Fibroblast of skin of back (primary cell): ENCODE measurements around the gene CLDN14.
A peak's percentile ranks its signal among the peaks of the same experiment; 100 is the strongest.
"Not testable (repeated sequence)": the region's sequence is repeated elsewhere in the genome, so short reads cannot be mapped to it uniquely, and the experiment has no call there.

Experiments used
- DNase-seq: peaks from one replicate; pipeline ENCODE4 v3.0.0-alpha.2; 2013

Gene CLDN14

GRCh38 chr21:36499578-36500471 lies 19.9 kb upstream of the CLDN14 start:
- DNase-seq: peak; percentile 67

GRCh38 chr21:36494557-36494956 lies 14.6 kb upstream of the CLDN14 start:
- no peak for DNase-seq

GRCh38 chr21:36491209-36491910 lies 11.4 kb upstream of the CLDN14 start:
- DNase-seq: peak; percentile 78

- no peak for DNase-seq
These were observed 9.8 kb upstream of the CLDN14 start for GRCh38 chr21:36489776-36490165.

- DNase-seq: no peak
These were observed 9.3 kb upstream of the CLDN14 start for GRCh38 chr21:36489103-36489775.

GRCh38 chr21:36487641-36488307 lies 7.9 kb upstream of the CLDN14 start:
- no peak for DNase-seq

GRCh38 chr21:36486246-36486645 lies 6.3 kb upstream of the CLDN14 start:
- DNase-seq: no peak

- DNase-seq: no peak
These were observed 5.6 kb upstream of the CLDN14 start for GRCh38 chr21:36485476-36485875.

- no peak for DNase-seq
These were observed 3.2 kb upstream of the CLDN14 start for GRCh38 chr21:36483095-36483494.

GRCh38 chr21:36482673-36483072 lies 2.8 kb upstream of the CLDN14 start:
- no peak for DNase-seq

- DNase-seq: no peak
These were observed 2.3 kb upstream of the CLDN14 start for GRCh38 chr21:36482181-36482580.

GRCh38 chr21:36481639-36482038 lies 1.7 kb upstream of the CLDN14 start:
- no peak for DNase-seq

GRCh38 chr21:36480618-36481017 lies 696 bp upstream of the CLDN14 start:
- no peak for DNase-seq

- DNase-seq: peak; percentile 53
These were observed 981 bp downstream of the CLDN14 start for GRCh38 chr21:36478941-36479340.

GRCh38 chr21:36478207-36478701 lies 1.7 kb downstream of the CLDN14 start:
- peak; percentile 98 for DNase-seq

GRCh38 chr21:36477559-36477958 lies 2.4 kb downstream of the CLDN14 start:
- no peak for DNase-seq

GRCh38 chr21:36477001-36477400 lies 2.9 kb downstream of the CLDN14 start:
- no peak for DNase-seq

GRCh38 chr21:36476541-36476940 lies 3.4 kb downstream of the CLDN14 start:
- not testable (repeated sequence) for DNase-seq

- DNase-seq: no peak
These were observed 5.3 kb downstream of the CLDN14 start for GRCh38 chr21:36474591-36474990.

GRCh38 chr21:36473203-36473602 lies 6.7 kb downstream of the CLDN14 start:
- no peak for DNase-seq

- no peak for DNase-seq
These were observed 7.5 kb downstream of the CLDN14 start for GRCh38 chr21:36472377-36472776.

GRCh38 chr21:36471254-36471723 lies 8.6 kb downstream of the CLDN14 start:
- DNase-seq: peak; percentile 88
